Measurements from ENCODE around the gene GCLM.
"Not testable (repeated sequence)": the region's sequence is repeated elsewhere in the genome, so short reads cannot be mapped to it uniquely, and the experiment has no call there.

DNA sequence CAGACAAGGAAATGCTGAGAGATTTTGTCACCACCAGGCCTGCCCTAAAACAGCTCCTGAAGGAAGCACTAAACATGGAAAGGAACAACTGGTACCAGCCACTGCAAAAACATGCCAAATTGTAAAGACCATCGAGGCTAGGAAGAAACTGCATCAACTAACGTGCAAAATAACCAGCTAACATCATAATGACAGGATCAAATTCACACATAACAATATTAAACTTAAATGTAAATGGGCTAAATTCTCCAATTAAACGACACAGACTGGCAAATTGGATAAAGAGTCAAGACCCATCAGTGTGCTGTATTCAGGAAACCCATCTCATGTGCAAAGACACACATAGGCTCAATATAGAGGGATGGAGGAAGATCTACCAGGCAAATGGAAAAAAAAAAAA is 51.6 kb downstream of the GCLM start:
- not testable (repeated sequence) for TF ChIP-seq CTCF, EP300 (IDR thresholded peaks at IDR 0.05)
